Sigmoid colon (tissue), 4 donors: ENCODE results near the gene GALNT14.

Source experiments
- EP300 ChIP-seq, 4 donors: sonication (generic); formaldehyde crosslinking; IDR thresholded peaks; one replicate each; pipeline ENCODE4 v1.6.1; 2017; ENCODE audit warnings: antibody characterized with exemption in 4 of 4
- POLR2A ChIP-seq, 2 donors: fragments of 450-650 bp; IDR thresholded peaks; one replicate each; pipeline ENCODE4 v1.6.1; 2016; ENCODE audit warnings: antibody characterized with exemption in 2 of 2, mild to moderate bottlenecking in 2 of 2, moderate library complexity in 2 of 2
- TF ChIP-seq, protein P1 (sequence below), 4 experiments: fragments of 450-650 bp in 3 of 4; fragments of 200-600 bp in 1 of 4; IDR thresholded peaks; one replicate each; pipeline ENCODE4 v1.5.1; 2016 to 2019; ENCODE audit warnings: antibody characterized with exemption in 4 of 4, mild to moderate bottlenecking in 3 of 4, moderate library complexity in 2 of 4

DNA sequence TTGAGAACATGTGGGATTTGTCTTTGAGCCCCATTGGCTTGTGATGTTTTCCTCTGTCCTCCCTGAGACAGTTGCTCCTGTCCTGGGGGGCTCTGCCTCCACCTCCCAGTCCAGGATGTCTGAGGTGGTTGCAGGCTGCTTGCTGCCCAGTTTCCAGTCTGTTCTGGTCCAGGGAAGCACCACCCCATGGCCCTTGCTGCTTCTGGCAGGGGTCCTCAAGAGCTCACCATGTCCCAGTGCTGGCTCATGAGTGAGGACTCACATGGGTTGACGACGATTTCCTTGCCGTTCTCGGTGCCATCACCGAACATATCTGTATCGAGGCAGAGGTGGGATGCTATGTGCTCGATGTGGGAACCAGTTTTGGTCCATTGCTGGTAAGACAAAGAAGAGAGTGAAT lies 227.6 kb downstream of the GALNT14 start:
- TF ChIP-seq, protein P1, sequence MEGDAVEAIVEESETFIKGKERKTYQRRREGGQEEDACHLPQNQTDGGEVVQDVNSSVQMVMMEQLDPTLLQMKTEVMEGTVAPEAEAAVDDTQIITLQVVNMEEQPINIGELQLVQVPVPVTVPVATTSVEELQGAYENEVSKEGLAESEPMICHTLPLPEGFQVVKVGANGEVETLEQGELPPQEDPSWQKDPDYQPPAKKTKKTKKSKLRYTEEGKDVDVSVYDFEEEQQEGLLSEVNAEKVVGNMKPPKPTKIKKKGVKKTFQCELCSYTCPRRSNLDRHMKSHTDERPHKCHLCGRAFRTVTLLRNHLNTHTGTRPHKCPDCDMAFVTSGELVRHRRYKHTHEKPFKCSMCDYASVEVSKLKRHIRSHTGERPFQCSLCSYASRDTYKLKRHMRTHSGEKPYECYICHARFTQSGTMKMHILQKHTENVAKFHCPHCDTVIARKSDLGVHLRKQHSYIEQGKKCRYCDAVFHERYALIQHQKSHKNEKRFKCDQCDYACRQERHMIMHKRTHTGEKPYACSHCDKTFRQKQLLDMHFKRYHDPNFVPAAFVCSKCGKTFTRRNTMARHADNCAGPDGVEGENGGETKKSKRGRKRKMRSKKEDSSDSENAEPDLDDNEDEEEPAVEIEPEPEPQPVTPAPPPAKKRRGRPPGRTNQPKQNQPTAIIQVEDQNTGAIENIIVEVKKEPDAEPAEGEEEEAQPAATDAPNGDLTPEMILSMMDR (IDR thresholded peaks at IDR 0.05), result no peak
- no peak for TF ChIP-seq EP300 (IDR thresholded peaks at IDR 0.05)
- no peak for TF ChIP-seq POLR2A (IDR thresholded peaks at IDR 0.05)
